GM15510 (cell line): ENCODE results near the gene PRF1.
A peak's percentile ranks its signal among the peaks of the same experiment; 100 is the strongest.

Experiments
- POLR2A ChIP-seq: IDR thresholded peaks from 3 replicates; pipeline ENCODE4 v1.6.1; 2011; ENCODE audit warnings: borderline replicate concordance; ENCODE audit not compliant: insufficient read length; ENCODE audit errors: extremely low read depth

The PRF1 gene

DNA sequence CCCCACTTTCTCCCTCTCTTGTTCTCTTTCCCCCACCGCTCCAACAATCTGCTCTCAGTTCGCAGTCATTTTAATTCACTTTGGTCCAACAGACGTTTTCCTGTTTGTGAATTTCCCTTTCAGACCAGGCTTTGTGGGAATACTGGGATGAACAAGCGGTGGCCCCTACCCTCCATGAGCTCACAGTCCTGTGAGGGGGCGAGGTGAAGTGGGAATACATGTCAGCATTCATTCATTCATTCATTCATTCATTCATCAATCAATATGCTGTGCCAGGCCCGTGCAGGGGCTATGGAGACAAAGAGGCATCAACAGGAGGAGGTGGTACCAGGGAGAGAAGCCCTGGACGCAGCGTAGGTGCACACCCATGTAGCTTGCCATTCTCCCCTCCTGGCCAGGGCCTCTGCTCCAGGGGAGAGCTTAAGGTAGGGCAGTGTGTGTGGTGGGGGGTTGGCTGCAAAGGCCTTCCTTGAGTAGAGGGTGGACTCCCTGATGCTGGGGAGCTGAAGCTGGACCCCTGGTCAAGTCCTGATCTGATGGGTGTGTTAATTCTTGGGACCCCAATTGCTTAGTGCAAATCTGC lies 16.1 kb downstream of the PRF1 start:
- no peak for TF ChIP-seq POLR2A

DNA sequence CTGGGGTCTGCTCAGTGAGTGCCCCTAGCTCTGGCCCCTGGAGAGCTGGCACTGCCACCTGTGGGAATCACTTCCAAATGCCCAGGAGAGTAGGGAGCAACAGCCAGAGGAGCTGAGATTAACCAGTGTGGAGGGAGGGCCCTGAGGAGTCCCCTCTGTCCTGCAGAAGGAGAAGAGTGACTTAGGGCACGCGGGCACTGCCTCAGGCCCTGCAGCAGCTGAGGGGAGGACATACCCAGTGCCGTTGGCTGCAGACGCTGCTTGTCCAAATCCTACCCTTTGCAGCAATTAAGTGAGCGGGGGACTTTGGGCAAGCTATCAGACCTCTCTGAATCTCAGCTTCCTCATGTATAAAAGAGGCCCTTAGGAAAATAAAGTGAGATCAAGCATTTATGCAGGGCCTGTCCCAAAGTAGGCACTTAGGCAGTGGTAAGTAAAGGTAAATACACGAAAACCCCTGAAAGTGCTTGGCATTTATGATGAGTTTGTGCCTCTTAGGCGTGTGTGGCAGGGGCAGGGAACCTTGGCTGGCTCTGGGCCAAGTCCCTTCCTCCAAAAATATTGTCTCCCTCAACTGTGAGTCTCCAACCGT lies 16.9 kb downstream of the PRF1 start:
- TF ChIP-seq POLR2A, result no peak

DNA sequence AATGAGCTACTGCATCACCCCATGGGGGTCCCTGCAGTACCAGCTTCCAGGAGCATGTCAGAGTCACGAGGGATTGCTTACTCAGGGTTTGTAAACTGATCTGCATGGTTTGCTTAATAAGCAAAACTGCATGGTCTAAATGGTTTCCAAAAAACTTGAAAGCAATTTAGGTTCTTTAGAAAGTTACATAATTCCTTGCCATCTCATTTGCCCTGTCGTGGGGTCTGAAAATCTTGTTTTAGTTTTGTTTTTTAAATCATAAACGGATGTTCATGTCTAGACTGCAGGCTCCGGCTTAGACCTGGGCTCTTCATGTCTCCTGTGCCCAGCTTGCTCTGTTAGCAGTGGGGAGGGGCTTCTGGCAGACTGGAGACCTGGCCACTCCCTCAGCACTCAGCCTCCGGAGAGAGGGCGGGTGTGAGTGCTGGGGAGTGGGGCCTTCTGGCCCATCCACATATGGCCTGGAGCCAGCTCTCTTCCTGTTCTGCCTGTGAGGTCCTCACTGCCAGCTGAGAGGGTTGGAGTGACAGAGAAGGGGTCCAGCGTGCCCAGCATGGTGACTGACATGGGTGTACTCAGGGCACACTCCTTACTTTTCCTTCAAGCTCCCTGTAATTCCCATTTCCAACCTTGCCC lies 17.5 kb downstream of the PRF1 start:
- TF ChIP-seq POLR2A, result no peak

DNA sequence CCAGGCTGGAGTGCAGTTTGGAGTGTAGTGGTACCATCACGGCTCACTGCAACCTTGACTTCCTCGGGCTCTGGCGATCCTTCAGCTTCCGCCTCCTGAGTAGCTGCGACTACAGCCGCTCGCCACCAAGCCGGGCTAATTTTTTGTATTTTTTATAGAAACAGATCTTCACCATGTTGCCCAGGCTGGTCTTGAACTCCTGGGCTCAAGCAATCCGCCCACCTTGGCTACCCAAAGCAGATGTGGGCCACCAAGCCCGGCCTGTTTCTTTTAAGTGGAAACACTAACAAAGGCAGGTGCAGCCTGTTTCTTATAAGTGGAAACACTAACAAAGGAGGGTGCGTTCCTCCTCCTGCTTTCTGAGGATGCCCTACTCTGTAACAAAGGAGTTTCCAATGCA lies 18.2 kb downstream of the PRF1 start:
- TF ChIP-seq POLR2A, result no peak

DNA sequence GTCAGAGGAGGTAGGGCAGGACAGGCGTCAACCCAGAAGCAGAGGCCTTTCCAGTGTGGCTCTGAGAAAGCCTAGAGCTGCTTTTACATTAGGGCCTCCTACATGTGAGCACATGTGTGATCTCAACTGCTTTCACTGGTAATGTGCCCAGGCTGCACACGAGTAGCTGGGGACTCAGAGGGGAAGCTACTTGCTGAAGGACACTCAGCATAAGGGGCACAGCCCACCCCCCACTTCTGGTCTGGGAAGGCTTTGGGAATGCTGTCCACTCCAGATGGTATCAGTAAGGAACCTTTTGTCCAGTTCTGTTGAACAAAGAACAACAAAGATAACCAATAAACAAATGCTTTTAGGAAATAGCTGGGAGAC lies 18.9 kb downstream of the PRF1 start:
- no peak for TF ChIP-seq POLR2A

DNA sequence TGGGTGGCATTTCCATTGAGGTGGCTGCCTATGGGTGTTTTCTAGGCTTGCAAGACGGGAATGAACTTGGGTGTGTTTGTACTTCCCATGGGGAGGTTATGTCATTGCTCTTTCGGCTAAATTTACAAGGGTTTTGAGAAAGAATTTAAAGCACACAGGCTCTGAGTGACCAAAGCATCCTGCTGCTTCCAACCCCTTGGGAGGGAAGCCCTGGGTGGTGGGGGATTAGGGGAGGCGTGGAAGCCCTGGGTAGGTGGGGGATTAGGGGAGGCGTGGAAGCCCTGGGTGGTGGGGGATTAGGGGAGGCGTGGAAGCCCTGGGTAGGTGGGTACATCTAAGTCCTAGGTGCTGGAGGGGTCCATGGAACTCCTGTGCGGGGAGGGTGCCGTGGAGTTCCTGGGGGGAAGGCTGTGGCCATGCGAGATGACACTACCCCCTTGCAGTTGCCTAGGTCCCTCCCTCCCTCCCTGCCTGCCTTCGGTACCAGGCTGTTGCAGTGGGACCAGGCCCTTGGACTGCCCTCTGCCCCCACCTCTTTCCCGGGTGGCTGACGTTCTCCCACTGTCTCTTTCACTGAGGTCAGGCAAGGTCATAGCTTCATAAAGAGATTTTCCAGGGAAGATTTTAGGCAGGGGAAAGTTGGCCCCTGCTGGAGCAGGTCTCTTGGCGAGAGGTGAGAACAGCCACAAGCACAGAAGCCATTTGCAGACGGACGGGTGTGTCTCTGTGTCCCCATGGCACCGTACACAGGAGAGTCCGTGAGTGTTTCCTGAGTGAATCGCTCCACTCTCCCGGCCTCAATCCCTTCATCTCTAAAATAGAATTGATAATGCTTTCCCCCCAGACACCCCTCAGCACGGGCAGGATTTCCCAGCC lies 19.5 kb downstream of the PRF1 start:
- no peak for TF ChIP-seq POLR2A

DNA sequence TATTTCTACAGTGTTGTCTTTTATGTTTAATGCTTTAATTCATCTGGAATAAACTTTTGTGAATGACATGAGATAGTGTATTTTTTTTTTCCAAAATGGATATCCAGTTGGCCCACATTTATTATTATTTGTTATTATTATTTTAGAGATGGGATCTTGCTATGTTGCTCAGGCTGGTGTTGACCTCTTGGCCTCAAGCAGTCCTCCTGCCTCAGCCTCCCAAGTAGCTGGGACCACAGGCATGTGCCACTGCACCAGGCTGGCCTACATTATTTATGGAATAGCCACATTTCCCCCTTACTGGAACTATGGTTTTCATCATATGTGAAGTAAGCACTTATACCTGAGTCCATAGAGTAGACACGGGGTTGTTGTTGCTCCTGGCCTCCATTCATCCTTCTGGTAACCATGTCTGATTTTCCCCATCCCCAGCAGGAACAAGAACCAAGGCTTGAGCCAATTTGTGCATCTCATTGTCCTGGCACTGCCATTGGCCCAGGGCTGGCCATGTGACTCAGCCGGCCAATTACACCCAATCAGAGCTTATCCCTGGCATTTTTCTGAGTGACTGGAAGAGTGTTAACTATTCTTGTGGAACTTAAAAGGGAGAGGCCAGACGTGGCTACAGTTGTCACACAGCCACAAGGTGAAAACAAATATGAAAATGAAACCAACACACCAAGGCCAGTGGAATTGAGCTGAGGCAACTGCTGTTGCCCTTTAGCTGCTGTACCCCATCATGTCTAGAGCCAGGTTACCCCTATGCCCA lies 23.1 kb downstream of the PRF1 start:
- TF ChIP-seq POLR2A, result no peak

DNA sequence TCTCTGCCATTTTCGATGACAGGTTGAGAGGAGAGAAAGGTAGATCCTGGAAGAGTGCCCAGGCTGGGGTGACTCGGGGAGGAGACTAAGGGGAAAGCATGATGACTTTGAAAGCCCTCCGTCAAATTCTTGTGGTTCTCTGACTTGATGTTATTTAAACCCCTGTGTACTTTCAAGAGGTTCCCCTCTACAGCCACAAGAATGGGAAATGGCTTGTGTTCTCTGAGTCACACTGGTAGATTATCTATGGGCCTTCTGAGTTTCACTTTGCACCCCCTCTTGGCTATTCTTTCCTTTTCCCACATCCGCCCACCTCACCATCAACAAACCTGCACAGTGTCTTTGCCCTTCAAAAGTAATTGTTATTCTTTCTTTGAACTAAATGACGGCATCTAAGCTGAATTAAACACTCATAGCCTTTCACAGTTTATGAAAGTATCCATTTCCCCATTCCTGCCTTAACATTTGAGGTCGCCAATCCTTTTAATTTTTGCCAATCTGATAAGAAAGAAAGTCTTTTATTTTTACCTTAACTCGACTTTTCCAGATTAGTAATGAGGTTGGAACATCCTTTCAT lies 24.1 kb downstream of the PRF1 start:
- no peak for TF ChIP-seq POLR2A

DNA sequence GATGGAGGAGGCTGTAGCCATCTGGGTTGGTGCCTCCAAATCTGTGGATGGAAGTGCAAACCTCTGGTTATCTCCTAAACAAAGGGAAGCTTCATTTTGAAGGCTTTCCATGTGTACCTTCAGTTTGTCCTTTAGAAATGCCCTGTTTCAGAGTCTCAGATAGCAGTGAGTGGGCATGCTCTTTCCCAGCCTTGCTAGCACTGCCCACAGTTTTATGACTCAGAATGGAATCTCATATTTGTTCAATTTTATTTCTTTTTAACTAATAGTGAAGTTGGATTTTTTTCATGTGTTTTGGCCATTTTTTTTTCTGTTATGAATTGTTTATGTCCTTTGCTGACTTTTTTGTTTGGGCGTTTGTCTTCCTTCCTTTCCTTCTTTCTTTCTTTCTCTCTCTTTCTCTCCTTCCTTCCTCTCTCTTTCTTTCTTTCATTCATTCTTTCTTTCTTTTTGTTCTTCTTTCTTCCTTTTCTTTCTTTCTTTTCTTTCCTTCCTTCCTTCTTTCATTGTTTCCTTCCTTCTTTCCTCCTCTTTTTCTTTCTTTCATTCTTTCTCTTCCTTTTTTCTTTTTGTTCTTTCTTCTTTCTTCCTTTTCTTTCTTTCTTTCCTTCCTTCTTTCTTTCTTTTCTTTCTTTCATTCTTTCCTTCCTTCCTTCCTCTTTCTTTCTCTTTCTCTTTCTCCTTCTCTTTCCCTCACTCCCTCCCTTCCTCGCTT lies 25.6 kb downstream of the PRF1 start:
- no peak for TF ChIP-seq POLR2A

DNA sequence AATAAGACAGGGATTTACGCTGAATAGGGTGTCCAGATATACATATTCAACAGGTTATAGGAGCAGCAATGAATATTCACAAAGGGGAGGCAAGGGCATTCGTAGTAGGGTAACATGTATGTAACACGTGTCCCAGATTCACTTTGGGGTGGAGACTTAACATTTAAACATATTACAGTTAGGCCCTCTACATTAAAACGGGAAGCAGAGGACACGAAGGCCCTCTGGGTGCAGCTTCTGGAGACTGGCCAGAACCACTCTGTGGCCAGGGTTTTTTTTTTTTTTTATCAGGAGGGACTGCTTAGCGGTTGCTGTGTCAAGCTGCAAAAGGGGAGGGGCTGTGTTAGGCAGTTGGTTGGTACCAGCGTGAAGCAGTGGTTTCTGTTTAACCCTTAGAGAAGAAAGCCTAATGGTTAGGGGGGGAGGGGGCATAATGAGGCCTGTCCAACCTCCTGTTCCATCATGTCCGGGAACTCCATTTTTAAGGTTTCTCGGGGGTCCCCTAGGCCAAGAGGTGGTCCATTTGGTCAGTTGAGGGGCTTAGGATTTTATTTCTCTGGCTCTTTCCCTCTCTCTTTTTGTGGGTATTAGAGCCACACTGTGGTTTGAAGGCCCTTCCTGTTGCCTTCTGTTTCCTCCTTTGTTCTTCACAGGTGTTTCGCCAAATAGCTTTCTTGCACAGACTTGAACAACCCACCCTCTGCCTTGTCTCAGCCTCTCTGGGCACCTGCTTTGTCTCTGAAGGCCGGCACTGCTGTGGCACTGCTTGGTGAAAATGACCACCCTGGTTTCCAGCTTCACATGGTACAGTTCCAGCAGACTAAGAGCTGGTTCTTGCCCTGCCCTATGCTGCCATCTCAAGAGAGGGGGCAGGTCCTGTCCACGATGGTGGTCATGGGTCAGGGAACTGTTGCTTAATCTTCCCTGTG lies 26.4 kb downstream of the PRF1 start:
- peak; percentile 8 for TF ChIP-seq POLR2A

DNA sequence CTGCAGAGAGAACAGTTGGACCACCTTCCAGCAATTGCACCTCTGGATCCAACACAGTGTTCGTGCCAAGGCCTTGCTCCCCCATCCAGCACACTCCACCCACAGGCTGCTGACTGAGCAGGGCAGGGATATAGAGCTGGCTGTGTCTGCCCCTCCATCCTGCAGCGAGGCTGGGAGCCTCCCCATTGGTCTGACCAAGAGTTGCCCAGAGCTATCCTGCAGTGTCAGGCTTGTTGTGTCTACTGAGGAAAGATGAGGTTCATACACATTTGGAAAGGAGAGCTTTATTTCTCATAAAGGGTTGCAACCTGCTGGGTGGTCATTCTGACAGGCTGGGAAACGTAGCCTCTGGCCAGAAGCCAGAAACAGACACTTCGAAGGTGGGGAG lies 27.1 kb downstream of the PRF1 start:
- TF ChIP-seq POLR2A, result no peak

DNA sequence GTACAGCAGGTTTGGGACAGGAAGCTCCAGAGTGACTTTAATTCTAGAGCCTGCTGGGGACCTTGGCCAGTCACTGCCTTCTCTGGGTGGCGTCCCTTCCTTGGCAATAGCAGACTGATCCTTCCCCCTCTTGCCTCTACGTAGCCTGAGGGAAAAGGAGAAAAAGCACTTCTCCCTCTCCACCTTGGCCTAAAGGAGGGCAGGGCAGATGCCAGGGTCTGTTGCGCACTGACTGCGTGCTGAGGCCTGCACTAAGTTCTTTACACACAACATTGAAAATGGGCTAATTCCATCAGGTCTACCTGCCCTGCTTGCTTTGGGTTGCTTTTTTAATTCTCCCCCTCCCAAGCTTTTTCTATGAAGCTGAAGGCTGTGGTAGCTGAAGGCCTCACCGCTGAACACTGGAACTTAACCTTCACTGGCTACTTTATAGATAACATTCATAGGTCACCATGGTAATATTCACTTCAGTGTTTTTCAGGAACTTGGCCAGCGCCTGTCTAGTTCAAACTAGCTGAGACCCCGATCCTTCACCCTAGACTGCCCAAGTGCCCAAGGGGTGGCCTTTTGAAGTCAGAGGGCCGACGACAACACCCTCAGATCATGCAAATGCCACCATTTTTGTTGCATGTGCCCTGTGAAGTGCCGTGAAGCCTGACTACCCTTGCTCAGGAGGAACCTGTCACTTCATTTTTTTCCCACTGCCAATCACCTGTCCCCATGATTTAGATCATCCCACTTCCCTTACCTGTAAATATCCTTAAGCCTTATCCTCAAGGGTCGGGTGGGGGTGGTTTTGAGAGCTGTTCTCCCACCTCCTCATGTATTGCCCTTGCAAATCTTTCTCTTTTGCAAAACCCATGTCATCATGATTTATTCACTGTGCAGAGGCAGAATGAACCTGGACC lies 28.7 kb downstream of the PRF1 start:
- no peak for TF ChIP-seq POLR2A
